Measurements from ENCODE around the gene TMED4.

Gene TMED4

DNA sequence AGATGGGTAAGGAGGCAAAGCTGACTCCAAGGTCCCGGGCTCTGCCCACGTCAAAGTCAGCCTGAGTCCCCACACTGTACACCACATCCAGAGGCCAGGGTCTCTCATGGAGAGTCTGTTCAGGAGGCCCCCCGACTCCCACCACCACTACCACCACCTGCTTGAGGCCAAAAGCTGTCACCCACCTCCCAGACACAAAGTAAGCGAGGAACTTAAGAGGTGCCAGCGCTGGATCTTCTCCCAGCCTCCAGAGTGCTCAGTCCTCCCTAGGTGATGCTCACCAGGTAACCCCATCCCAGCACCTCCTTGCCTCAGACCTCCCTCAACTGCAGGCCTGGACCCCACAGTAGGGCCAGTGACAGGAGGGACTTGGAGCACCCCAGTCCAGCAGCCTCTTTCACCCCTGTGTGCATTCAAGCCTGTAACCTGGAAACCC is 41.4 kb downstream of the TMED4 start:
- no peak for DNase-seq (ENCODE audit: low read depth)

DNA sequence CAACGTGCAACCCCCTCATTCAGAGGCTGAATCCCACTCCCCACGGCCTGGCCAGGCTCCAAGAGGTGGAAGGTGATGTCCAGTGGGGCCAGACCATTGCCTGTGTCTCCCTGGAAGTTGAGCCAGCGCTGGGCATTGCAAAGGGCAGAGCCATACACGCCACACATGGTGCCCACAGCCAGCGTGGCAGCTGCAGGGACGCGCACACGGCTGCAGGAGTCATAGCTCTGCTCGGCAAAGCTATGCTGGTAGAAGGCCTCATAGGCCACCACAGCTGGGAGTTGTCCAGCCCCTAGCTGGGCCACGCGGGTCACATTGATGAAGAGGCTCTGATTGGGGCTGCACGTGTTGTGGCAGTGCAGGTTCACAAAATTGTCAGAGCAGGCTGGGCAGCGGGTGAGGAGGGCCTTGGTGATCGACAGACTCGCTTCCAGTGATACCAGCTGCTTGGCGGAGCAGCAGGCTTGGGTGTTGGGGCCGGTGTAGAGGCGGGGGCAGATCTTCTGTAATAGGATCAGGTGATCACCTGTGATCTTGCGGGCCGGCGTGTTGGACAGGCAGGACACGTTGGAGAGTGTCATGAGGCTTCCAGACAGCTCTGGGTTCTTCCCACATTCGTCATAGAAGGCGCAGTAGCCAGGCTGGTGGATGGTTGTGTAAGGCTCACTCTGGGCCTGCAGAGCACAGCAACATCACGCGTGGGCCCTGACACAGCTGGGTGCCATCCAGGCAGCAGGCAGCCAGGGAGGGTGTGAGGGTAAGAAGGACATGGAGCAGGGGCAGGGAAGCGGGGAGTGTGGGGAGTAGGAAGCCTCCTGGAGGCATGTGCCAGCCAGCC is 42.1 kb downstream of the TMED4 start:
- no peak for DNase-seq (ENCODE audit: low read depth)

DNA sequence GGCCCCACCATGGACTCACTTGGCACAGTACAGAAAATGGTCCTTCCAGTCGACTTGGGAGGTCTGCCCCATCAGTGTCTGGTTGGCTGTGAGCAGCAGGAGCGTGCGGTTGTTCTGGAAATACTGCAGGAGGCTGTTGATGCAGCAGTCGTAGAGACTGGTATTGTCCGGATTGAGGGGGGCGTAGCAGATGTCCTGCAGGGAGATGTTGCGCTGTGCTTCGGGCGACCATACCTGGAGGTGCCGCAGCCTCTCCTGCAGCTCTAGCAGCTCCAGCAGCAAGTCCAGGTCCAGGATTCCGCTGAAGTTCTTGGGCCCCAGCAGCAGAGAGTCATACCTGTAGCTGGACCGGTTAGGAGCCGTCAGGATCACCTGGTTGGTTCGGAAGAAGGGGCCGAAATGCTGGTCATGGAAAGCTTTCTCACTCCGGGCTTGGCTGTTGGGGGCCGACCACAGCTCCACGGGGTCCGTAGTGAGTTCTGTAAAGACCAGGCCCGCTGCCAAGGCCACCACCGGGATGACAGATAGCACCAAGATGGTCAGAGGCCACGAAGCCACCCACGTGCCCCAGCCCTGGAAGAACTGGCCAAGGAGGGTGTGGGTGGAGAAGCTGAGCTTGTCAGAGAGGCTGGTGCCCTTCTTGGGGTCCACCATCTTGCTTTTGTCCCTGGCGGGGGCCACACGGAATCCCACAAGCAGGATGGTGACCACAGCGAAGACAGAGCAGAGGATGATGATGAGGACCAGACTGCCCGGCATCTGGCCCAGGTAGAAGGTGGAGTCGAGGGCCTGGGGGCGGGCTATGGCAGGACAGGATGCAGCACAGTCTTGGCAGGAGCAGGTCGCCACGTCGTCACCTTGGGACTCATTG is 43.0 kb downstream of the TMED4 start:
- DNase-seq (ENCODE audit: low read depth) = no peak

DNA sequence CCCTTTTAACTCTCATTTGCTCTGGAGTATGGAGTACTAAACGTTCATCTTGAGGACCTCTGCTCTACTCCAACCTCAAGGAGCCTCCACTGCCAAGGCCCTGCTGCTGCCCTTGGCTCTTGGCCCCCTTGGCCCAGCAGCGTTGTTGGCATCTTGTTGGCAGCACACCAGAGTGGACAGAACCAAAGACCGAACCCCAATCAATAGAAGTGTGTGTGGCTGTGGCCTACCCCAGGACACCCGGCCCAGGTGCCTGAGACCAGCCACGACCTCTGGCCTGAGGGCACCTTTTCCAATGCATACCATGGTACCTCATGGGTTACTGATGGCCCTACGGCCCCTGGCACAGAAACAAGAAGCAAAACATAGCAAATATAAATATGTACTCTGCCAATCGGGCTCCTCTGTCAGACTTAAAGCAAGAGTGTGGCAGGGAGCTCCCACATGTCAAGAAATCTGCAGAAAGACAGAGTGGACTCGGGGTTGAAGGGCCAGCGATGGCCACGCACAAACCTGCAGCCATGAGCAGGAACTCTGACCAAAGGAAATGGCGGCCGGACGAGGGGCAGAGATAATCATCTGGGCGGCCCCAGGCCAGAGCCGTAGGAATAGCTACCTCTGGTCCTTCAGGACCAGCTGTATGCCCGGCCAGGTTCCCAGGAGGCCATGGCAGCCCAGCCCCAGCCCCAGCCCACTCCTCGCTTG is 43.8 kb downstream of the TMED4 start:
- DNase-seq (ENCODE audit: low read depth) = no peak

DNA sequence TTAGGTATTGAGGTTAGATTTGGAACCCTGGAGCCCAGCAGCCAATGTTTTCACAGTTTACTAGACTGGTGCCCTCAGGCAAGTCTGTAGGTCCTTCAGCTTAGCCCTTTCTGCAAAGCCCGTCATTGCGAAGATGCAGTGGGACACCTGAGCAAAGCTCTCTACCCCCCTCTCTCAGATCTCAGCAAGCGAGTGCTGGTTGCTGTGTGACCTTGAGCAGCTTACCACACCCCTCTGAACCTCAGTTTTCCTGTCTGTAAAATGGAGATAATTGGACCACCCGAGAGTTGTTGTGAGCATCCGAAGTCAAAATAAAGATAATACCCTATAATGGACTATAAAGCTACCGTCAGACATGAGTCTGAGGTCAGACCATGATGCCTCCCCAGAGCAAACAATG is 44.6 kb downstream of the TMED4 start:
- no peak for DNase-seq (ENCODE audit: low read depth)

DNA sequence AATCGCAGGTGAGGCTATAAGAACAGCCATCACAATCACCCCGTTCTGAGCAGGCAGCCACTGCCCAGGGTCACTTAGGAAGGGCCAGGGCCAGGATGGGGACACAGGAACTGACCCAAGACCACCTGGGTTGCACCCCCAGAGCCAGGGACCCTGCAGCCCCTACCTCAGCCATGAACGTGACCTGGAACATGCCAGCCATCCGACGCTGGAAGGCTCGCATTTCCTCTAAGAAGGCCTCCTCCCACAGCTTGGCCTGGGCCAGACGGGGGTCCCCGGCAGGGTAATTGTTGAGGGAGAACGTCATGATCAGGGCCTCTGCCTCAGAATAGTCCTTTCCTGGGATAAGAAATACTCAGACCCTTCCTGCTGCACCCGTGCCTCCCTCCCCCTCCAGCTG is 45.9 kb downstream of the TMED4 start:
- DNase-seq (ENCODE audit: low read depth) = no peak

DNA sequence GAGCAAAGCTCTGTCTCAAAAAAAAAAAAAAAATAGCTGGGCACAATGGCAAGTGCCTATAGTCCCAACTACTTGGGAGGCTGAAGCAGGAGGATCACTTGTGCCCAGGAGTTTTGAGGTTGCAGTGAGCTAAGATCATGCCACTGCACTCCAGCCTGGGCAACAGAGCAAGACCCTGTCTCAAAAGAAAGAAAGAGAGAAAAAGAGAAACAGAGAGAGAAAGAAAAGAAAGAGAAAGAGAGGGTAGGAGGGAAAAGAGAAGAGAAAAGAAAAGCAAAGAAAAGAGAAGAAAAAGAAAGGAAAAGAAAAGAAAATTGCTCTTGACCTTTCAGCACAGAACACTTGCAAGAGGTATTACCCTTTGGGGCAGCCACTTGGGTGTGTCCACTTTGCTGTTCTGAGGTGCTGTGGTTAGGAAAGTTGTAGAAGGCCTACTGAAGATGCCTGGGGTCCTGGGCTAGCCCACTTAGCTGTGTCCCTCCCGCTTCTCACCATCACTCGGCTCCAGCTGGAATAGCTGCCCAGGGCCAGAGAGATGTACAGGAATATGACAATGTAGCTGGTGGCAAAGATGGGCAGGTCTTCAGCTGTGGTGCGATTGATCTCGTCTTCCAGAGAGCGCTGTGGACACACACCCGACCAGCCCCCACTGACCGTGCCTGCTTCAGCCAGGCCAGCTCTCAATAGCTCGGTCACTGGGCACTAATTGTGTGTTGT is 46.5 kb downstream of the TMED4 start:
- no peak for DNase-seq (ENCODE audit: low read depth)

DNA sequence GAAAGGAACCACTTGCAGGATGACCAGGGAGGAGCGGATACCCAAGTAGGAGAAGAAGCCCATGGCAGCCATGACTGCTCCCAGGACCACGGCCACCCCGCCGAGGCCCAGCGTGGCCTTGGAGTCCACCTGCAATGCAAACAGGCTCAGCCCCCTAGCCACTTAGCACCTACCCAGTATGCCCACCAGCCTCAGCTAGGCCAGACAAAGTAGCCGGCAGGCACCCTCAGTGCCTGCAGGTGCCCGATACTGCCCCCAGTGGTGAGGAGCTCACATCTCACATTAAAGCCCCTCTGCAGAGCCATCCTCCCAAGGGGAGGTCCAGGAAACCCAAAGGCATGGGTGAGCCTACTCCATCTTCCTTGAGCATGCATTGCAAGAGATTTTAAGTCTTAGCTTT is 47.5 kb downstream of the TMED4 start:
- DNase-seq (ENCODE audit: low read depth) = peak; percentile 23

DNA sequence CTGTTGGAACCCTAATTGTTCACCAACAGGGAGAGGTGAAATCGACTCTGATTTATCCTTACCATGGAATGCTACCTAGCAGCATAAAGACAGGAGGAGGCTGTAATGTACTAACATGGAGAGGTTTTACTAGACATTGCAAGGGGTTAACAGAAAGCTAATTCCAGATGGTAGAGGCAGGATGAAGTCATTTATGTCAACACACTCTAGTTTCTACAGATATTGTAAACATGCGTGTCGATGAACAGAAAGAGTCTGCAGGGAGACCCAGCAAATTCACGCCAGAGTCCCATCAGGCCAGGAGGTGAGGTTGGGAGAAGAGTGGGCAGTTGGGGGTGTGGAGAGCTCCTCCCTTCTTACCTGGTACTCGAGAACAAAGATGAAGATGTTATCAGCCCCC is 47.9 kb downstream of the TMED4 start:
- no peak for DNase-seq (ENCODE audit: low read depth)

DNA sequence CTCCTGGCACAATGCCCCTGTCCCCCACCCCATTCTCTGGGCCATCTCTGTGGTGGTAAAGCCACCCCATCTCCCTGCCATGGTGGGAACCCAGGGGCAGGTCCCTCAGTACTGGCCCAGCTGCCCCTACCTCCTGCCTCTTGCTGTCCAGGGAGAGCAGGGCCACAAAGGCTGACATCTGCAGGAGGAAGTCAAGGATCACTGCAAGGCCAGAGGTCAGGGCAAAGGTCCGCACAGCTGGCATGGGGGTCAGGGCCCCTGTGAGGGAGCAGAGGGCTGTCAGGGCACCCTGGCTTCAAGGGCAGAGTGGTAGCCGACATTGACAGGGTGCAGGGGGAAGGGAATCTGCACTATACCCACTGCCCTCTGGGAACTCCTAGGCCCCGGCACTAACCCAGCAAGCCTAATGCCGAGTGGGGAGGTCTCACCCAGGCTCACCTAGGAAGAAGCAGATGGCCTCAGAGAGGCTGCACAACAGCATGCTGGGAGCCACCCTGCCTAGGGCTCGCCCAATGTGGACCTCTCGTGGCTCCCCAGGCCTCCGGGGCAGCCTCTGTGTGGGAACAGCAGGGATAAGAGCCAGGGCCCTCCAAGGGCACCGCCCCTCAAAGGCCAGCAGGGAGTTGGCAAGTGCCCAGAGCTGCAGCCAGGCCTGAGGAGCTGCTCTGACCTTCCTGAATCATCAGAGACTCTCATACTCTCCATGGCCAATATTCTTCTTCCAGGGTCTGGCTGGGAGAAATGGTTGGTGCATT is 48.6 kb downstream of the TMED4 start:
- no peak for DNase-seq (ENCODE audit: low read depth)

DNA sequence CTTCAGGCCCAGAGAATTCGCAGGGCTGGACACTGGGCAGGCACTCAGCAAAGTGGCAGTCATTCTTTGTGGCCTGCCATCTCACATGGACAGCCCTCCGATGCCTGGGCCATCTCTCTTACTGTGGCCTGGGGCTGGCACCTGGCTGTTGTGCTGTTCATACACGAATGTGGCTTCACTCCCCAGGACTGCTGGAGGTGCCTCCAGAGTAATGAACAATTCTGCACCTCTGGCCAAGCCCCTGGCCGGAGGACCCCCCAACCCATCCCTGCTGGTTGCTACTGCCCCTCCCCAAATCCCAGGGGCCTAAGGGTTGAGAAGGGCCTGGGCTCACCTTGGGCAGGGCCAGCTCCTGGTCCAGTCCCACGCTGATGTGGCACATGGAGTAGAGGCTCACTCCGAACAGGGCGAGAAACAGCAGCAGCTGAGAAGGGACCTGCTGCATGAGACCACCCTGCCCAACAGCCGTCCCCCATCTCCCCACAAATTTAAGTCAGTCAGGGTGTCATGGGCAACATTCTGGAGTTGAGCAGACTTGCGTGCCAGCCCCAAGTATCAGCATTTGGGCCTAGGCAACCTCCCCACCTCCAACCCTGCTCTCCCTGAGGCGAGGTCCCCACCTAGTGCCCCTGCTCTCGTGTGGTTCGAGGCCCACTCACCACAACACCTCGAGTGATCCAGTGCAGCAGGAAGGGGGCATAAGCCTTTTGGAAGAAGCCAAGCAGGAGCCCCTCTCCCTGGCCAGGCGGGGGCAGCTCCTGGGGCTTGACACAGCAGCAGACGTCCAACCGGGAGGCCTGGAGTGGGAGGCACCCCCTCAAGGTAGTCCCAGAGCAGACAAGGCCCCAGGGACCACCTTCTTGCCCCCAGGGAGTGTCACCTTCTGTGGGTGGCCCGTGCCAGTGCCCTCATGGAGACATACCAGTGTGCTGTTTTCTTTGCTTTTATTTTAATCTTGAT is 50.3 kb downstream of the TMED4 start:
- no peak for DNase-seq (ENCODE audit: low read depth)

DNA sequence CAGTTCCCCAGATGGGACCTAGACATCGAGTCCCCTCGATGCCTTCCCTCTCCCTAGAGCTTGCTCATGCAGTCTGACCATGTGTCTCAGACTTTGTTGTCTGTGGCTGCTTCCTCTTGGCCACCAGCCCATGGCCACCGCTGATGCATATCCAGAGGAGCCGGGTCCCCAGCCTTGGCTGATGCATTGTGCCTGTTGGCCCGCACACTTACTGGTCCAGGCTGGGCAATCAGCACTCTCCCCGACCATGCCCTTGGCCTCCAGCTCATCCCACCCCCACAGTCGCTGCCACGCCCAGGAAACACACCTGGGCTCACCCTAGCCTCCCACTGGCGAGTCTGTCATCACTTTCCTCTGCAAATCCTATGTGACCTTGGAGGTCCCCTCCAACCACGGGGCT is 51.0 kb downstream of the TMED4 start:
- no peak for DNase-seq (ENCODE audit: low read depth)
